ENCODE results near the gene SSU72.

GRCh38 chr1:1552263-1552639 lies 22.4 kb downstream of the SSU72 start:
- TF ChIP-seq CTCF (IDR thresholded peaks at IDR 0.05; ENCODE audit: low read depth, low read length, missing input control) (no peak), FOXA1 (IDR thresholded peaks at IDR 0.05) (no peak), HNF4G (IDR thresholded peaks at IDR 0.05) (no peak), GABPA (IDR thresholded peaks at IDR 0.05 in 1 of 2, conservative IDR thresholded peaks at IDR 0.05 in 1 of 2) (no peak), RXRA (IDR thresholded peaks at IDR 0.05) (no peak)

All from liver (tissue), 3 donors.